Thoracic aorta (tissue), 2 donors: ENCODE measurements around the gene OOSP1. TPM values are rescaled to one million over a fixed set of nuclear protein-coding genes. Genes with fewer than 3 reads are reported as not detected.

Experiments used
- ATAC-seq: fragments of 150-250 bp; one replicate; pipeline ENCODE4 v1.8.0; 2017; ENCODE audit warnings: low read depth; ENCODE audit not compliant: insufficient number of reproducible peaks, low FRiP score
- DNase-seq: peaks from one replicate; pipeline ENCODE4 v3.0.0-alpha.2; 2020; ENCODE audit warnings: low spot score
- H3K27ac ChIP-seq, 2 donors: fragments of 200-600 bp; sonication (generic); 1 replicate in 1 of 2; 2 replicates in 1 of 2; pipeline ENCODE4 v1.5.1; 2016; ENCODE audit warnings: mild to moderate bottlenecking in 2 of 2, moderate library complexity in 2 of 2
- H3K27me3 ChIP-seq: fragments of 200-600 bp; sonication (generic); replicated peaks from 2 replicates; pipeline ENCODE4 v1.6.0; 2016; ENCODE audit warnings: mild to moderate bottlenecking; ENCODE audit not compliant: insufficient read depth
- H3K36me3 ChIP-seq: fragments of 200-600 bp; sonication (generic); one replicate; pipeline ENCODE4 v1.5.1; 2016
- H3K4me1 ChIP-seq, 2 donors: fragments of 200-600 bp; sonication (generic); 1 replicate in 1 of 2; 2 replicates in 1 of 2; pipeline versions ENCODE4 v1.5.1 to v1.6.0; 2016; ENCODE audit warnings: low read depth in 2 of 2, mild to moderate bottlenecking in 1 of 2; ENCODE audit not compliant: control insufficient read depth in 1 of 2
- H3K4me3 ChIP-seq: fragments of 200-600 bp; sonication (generic); 2 replicates; pipeline ENCODE4 v1.5.1; 2016; ENCODE audit warnings: mild to moderate bottlenecking
- H3K9me3 ChIP-seq: fragments of 200-600 bp; sonication (generic); 2 replicates; pipeline ENCODE4 v1.5.1; 2016
- total RNA-seq, 2 donors: library from RNA; depleted of rRNA; stranded (reverse); fragments of >200 nt; gene quantifications; one replicate each; pipeline versions ENCODE4 v1.1.0 to v1.2.3, GENCODE V29; 2016
- TF ChIP-seq, protein P1 (sequence below): fragments of 200-600 bp; sonication (generic); IDR thresholded peaks from one replicate; pipeline ENCODE4 v1.5.1; 2019; ENCODE audit warnings: antibody characterized with exemption

The OOSP1 gene
- total RNA-seq, 2 donors from 2014 or later: not detected

GRCh38 chr11:59983212-59983611, 45.0 kb downstream of the OOSP1 start:
- ATAC-seq (no peak), DNase-seq (no peak)
- Histone ChIP-seq H3K36me3 (no peaks in the 10 kb centered on the region), H3K27ac (no peak overlapping the region), H3K4me3 (no peak overlapping the region), H3K27me3 (no peaks in the 10 kb centered on the region), H3K4me1 (no peaks in the 10 kb centered on the region), H3K9me3 (no peaks in the 10 kb centered on the region)
- TF ChIP-seq, protein P1, sequence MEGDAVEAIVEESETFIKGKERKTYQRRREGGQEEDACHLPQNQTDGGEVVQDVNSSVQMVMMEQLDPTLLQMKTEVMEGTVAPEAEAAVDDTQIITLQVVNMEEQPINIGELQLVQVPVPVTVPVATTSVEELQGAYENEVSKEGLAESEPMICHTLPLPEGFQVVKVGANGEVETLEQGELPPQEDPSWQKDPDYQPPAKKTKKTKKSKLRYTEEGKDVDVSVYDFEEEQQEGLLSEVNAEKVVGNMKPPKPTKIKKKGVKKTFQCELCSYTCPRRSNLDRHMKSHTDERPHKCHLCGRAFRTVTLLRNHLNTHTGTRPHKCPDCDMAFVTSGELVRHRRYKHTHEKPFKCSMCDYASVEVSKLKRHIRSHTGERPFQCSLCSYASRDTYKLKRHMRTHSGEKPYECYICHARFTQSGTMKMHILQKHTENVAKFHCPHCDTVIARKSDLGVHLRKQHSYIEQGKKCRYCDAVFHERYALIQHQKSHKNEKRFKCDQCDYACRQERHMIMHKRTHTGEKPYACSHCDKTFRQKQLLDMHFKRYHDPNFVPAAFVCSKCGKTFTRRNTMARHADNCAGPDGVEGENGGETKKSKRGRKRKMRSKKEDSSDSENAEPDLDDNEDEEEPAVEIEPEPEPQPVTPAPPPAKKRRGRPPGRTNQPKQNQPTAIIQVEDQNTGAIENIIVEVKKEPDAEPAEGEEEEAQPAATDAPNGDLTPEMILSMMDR: no peak

GRCh38 chr11:59984368-59984767, 46.1 kb downstream of the OOSP1 start:
- H3K27me3 ChIP-seq: no peaks in the 10 kb centered on the region
- TF ChIP-seq, protein P1: no peak
- ATAC-seq (no peak), DNase-seq (no peak)
- no peaks in the 10 kb centered on the region for H3K9me3 ChIP-seq
- no peak overlapping the region for H3K4me3 ChIP-seq
- no peak overlapping the region for H3K27ac ChIP-seq
- no peaks in the 10 kb centered on the region for H3K36me3 ChIP-seq
- H3K4me1 ChIP-seq: no peaks in the 10 kb centered on the region

- Histone ChIP-seq H3K27ac (no peak overlapping the region), H3K27me3 (no peaks in the 10 kb centered on the region), H3K4me3 (no peak overlapping the region), H3K36me3 (no peaks in the 10 kb centered on the region), H3K4me1 (no peaks in the 10 kb centered on the region), H3K9me3 (no peaks in the 10 kb centered on the region)
- ATAC-seq (no peak), DNase-seq (no peak)
- TF ChIP-seq, protein P1: no peak
Observed at GRCh38 chr11:59990421-59990820, 52.2 kb downstream of the OOSP1 start.

DNA sequence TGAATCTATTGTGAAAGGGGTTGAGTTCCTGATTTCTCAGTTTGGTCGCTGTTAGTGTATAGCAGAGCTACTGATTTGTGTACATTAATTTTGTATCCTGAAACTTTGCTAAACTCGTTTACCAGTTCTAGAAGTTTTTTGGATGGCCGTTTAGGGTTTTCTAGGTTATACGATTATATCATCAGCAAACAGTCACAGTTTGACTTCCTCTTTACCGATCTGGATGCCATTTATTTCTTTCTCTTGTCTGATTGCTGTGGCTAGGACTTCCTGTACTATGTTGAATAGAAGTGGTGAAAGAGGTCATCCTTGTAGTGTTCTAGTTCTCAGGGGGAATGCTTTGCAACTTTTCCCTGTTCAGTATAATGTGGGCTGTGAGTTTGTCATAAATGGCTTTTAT, 54.2 kb downstream of the OOSP1 start:
- Histone ChIP-seq H3K27me3 (no peaks in the 10 kb centered on the region), H3K4me3 (no peak overlapping the region), H3K27ac (no peak overlapping the region), H3K9me3 (no peaks in the 10 kb centered on the region), H3K36me3 (no peaks in the 10 kb centered on the region), H3K4me1 (no peaks in the 10 kb centered on the region)
- ATAC-seq (no peak), DNase-seq (no peak)
- TF ChIP-seq, protein P1: no peak

GRCh38 chr11:59997800-59998199, 59.6 kb downstream of the OOSP1 start:
- TF ChIP-seq, protein P1: no peak
- Histone ChIP-seq H3K4me1 (no peaks in the 10 kb centered on the region), H3K27me3 (no peaks in the 10 kb centered on the region), H3K4me3 (no peak overlapping the region), H3K36me3 (no peaks in the 10 kb centered on the region), H3K27ac (no peak overlapping the region), H3K9me3 (no peaks in the 10 kb centered on the region)
- no peak for ATAC-seq
- no peak for DNase-seq
